ENCODE measurements around the gene VMO1.

Gene VMO1

DNA sequence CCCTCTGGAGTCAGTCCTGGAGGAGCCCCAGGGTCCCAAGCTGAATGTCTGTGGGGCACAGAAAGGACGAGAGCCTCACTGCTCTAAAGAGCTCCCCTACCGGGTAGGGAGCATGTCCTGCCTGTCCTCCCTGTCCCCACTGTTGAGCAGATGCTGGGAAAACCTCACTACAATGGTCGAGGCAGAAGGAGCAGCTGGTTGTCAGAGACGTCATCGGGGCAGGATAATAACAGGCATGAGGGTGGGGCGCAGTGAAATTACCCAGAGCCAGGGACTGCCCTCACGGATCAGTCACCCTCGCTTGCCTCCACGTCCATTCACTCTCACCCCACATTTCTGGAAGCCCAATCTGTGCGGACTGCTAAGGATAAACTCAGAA lies 13.9 kb downstream of the VMO1 start:
- TF ChIP-seq, protein P1, sequence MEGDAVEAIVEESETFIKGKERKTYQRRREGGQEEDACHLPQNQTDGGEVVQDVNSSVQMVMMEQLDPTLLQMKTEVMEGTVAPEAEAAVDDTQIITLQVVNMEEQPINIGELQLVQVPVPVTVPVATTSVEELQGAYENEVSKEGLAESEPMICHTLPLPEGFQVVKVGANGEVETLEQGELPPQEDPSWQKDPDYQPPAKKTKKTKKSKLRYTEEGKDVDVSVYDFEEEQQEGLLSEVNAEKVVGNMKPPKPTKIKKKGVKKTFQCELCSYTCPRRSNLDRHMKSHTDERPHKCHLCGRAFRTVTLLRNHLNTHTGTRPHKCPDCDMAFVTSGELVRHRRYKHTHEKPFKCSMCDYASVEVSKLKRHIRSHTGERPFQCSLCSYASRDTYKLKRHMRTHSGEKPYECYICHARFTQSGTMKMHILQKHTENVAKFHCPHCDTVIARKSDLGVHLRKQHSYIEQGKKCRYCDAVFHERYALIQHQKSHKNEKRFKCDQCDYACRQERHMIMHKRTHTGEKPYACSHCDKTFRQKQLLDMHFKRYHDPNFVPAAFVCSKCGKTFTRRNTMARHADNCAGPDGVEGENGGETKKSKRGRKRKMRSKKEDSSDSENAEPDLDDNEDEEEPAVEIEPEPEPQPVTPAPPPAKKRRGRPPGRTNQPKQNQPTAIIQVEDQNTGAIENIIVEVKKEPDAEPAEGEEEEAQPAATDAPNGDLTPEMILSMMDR (IDR thresholded peaks at IDR 0.05; ENCODE audit: borderline replicate concordance, insufficient read depth, low read depth, low read length): no peak
- H3K4me3 ChIP-seq (ENCODE audit: low read depth, low read length): no peak overlapping the region

GRCh38 chr17:4771519-4772234 lies 14.5 kb downstream of the VMO1 start, which contains the start of gene TM4SF5:
TSS of gene TM4SF5 (plus strand) at chr17:4771886. CDS start at chr17:4771923, 37 bp downstream.
- H3K4me3 ChIP-seq (ENCODE audit: low read depth, low read length): no peak within 1 kb of the TSS

DNA sequence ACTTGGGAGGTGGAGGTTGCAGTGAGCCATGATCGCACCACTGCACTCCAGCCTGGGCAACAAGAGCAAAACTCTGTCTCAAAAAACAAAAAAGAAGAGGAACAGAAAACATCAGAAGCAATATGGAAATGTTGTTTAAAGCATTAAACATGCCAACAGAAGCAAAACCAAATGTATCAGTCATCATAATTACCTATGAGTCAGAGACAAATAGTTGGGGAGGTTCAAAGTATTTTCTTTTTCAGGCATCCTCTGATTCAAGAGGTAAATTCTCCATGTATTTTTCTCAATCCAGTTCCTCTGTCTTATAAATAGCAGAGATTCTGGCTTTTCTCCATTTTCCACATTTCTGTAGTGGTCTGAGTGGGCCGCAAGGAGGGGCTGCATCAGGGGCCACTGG lies 16.5 kb downstream of the VMO1 start:
- TF ChIP-seq, protein P1 (IDR thresholded peaks at IDR 0.05; ENCODE audit: borderline replicate concordance, insufficient read depth, low read depth, low read length): no peak
- no peak overlapping the region for H3K4me3 ChIP-seq (ENCODE audit: low read depth, low read length)

More at GRCh38 chr17:4771519-4772234, 14.5 kb downstream of the VMO1 start, which contains the start of gene TM4SF5:
- TF ChIP-seq, protein P1 (IDR thresholded peaks at IDR 0.05; ENCODE audit: borderline replicate concordance, insufficient read depth, low read depth, low read length): no peak

GRCh38 chr17:4768298-4768697 lies 17.9 kb downstream of the VMO1 start:
- H3K4me3 ChIP-seq (ENCODE audit: low read depth, low read length): no peak overlapping the region
- TF ChIP-seq, protein P1 (IDR thresholded peaks at IDR 0.05; ENCODE audit: borderline replicate concordance, insufficient read depth, low read depth, low read length): no peak

DNA sequence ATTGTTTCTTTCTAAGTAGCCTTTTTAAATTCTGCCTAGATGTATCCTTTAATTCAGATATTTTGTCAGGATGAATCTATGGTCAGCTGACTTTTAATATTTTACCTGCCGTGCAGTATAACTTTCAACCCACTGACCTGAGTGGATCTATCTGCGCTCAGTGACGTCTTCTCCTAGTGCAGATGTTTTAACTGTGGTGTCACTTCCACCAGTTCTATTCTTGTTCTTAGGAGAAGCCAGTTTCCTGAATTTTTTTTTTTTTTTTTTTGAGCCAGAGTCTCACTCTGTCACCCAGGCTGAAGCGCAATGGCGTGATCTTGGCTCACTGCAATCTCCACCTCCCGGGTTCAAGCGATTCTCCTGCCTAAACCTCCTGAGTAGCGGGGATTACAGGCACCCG lies 19.4 kb downstream of the VMO1 start:
- TF ChIP-seq, protein P1 (IDR thresholded peaks at IDR 0.05; ENCODE audit: borderline replicate concordance, insufficient read depth, low read depth, low read length): no peak
- no peak overlapping the region for H3K4me3 ChIP-seq (ENCODE audit: low read depth, low read length)

DNA sequence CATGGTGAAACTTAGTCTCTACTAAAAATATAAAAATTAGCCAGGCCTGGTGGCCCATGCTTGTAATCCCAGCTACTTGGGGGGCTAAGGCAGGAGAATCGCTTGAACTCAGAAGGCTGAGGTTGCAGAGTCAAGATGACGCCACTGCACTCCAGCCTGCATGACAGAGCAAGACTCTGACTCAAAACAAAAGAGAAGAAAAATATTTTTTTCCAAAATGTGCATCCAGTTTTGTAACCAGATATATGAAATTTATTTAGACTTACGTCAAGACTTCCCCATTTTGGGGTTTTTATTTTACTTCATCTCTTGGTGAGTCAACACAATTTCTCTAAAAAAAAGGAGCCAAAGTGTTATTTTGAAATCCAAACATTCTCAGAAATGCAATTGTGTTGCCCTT lies 20.0 kb downstream of the VMO1 start:
- H3K4me3 ChIP-seq (ENCODE audit: low read depth, low read length): no peak overlapping the region
- TF ChIP-seq, protein P1 (IDR thresholded peaks at IDR 0.05; ENCODE audit: borderline replicate concordance, insufficient read depth, low read depth, low read length): no peak

DNA sequence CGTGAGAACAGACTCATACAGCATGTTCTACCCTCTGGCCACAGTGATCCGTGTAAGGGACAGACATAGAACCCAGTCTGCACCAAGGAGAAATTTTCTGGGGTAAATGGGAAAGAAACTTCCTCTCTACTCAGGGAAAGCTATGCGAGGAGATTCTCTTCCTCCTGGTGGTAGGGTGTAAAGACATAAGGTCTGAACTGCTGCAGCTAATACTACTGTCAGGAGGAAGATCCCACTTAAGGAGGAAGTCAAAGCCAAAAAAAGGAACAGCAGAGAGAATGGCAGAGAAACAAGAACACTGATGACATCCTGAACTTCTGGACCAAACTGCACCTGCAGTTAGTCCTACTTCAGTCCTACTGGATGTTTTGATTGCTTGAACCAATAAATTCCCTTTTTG lies 21.6 kb downstream of the VMO1 start:
- TF ChIP-seq, protein P1 (IDR thresholded peaks at IDR 0.05; ENCODE audit: borderline replicate concordance, insufficient read depth, low read depth, low read length): no peak
- no peak overlapping the region for H3K4me3 ChIP-seq (ENCODE audit: low read depth, low read length)

Measured in GM12875 (cell line).